HCT116 (cell line): ENCODE measurements around the gene DLEC1. TPM values are rescaled to one million over a fixed set of nuclear protein-coding genes. Genes with fewer than 3 reads are reported as not detected.
A peak's percentile ranks its signal among the peaks of the same experiment; 100 is the strongest.

Source experiments
- ATAC-seq: fragments of 200-7000 bp; cut with Tn5 transposase; 2 replicates; pipeline ENCODE4 v1.9.1; 2020; ENCODE audit warnings: mild to moderate bottlenecking, moderate library complexity
- BruUV-seq: library from RNA; stranded (reverse); fragments of 400-500 nt; replicated peaks from 2 replicates; lab custom pipeline; 2021; lab: Mats Ljungman, UMichigan
- CTCF ChIA-PET: fragments of 300-600 bp; sonication (Branson Sonifier 250); formaldehyde crosslinking; loops from one replicate; lab custom pipeline; 2021; ENCODE audit warnings: antibody characterized with exemption; lab: Charles Lee
- POLR2A ChIA-PET: fragments of 300-600, 350-600 bp; sonication (Branson Sonifier 250); formaldehyde crosslinking; loops from one replicate; lab custom pipeline; 2021; ENCODE audit warnings: antibody characterized with exemption; lab: Charles Lee
- RAD21 ChIA-PET, 2 experiments: fragments of 300-600 bp; sonication (Branson Sonifier 250); formaldehyde crosslinking; loops; one replicate each; lab custom pipeline; 2023; ENCODE audit warnings: low total read pairs in 2 of 2; ENCODE audit not compliant: uncharacterized antibody in 2 of 2, unreplicated experiment in 2 of 2, low non-redundant PET in 1 of 2; lab: Charles Lee
- DNase-seq: peaks from one replicate; pipeline ENCODE4 v3.0.0-alpha.2; 2010; ENCODE audit warnings: low read depth, low spot score
- H2AFZ ChIP-seq: fragments of 200-600 bp; shearing (Covaris generic), sonication (generic); 2 replicates; pipeline ENCODE4 v1.6.1; 2017; ENCODE audit warnings: low read depth, mixed run types, mixed read lengths, antibody characterized with exemption, low read length; ENCODE audit not compliant: poor library complexity, severe bottlenecking
- H3K27ac ChIP-seq: 2 replicates; pipeline ENCODE4 v1.5.1; 2012; ENCODE audit warnings: low read depth, low read length
- H3K27me3 ChIP-seq: fragments of 200-600 bp; sonication (generic); 2 replicates; pipeline ENCODE4 v1.6.1; 2016; ENCODE audit warnings: mixed run types, low read length, mixed read lengths; ENCODE audit not compliant: insufficient read depth
- H3K36me3 ChIP-seq, 2 experiments: fragments of 200-500 bp in 1 of 2; fragments of 200-600 bp in 1 of 2; sonication (Bioruptor generic) in 1 of 2; sonication (generic) in 1 of 2; 2 replicates each; pipeline versions ENCODE4 v1.5.1 to v1.6.1; 2014 to 2016; ENCODE audit warnings: low read length in 2 of 2, inconsistent platforms in 1 of 2, mixed read lengths in 1 of 2, mixed run types in 1 of 2; ENCODE audit not compliant: insufficient read depth in 2 of 2, control insufficient read depth in 1 of 2
- H3K4me1 ChIP-seq, 2 experiments: fragments of 200-600 bp in 1 of 2; sonication (generic) in 1 of 2; 2 replicates each; pipeline versions ENCODE4 v1.5.1 to v1.6.1; 2012 to 2017; ENCODE audit warnings: low read length in 2 of 2, inconsistent platforms in 1 of 2, mild to moderate bottlenecking in 1 of 2, mixed read lengths in 1 of 2, mixed run types in 1 of 2, moderate library complexity in 1 of 2; ENCODE audit not compliant: insufficient read depth in 2 of 2, control insufficient read depth in 1 of 2
- H3K4me2 ChIP-seq: fragments of 200-600 bp; sonication (generic); 2 replicates; pipeline ENCODE4 v1.6.1; 2017; ENCODE audit warnings: mixed run types, low read length, mixed read lengths
- H3K4me3 ChIP-seq, 2 experiments: fragments of 200-600 bp in 1 of 2; sonication (generic) in 1 of 2; replicated peaks in 1 of 2; 2 replicates each; pipeline ENCODE4 v1.5.1; 2011 to 2016; ENCODE audit warnings: low read length in 2 of 2, control low read depth in 1 of 2, low read depth in 1 of 2, mild to moderate bottlenecking in 1 of 2, mixed read lengths in 1 of 2, mixed run types in 1 of 2
- H3K79me2 ChIP-seq: fragments of 200-600 bp; sonication (generic); 2 replicates; pipeline ENCODE4 v1.6.1; 2017; ENCODE audit warnings: mild to moderate bottlenecking, mixed run types, low read length, moderate library complexity, mixed read lengths; ENCODE audit not compliant: insufficient read depth
- H3K9ac ChIP-seq: fragments of 200-600 bp; sonication (generic); 2 replicates; pipeline ENCODE4 v1.6.1; 2016; ENCODE audit warnings: low read length, mixed read lengths
- H3K9me2 ChIP-seq: fragments of 200-600 bp; sonication (generic), shearing (Covaris generic); 2 replicates; pipeline ENCODE4 v1.6.1; 2017; ENCODE audit warnings: mixed run types, mild to moderate bottlenecking, moderate library complexity; ENCODE audit not compliant: insufficient read depth
- H3K9me3 ChIP-seq, 2 experiments: fragments of 200-500 bp in 1 of 2; fragments of 200-600 bp in 1 of 2; sonication (Bioruptor generic) in 1 of 2; sonication (generic) in 1 of 2; 2 replicates each; pipeline ENCODE4 v1.6.1; 2014 to 2017; ENCODE audit warnings: low read length in 2 of 2, mixed read lengths in 2 of 2, inconsistent platforms in 1 of 2, low read depth in 1 of 2, mild to moderate bottlenecking in 1 of 2, mixed run types in 1 of 2, moderate library complexity in 1 of 2; ENCODE audit not compliant: control insufficient read depth in 1 of 2, insufficient read depth in 1 of 2
- H4K20me1 ChIP-seq: fragments of 200-600 bp; sonication (generic), shearing (Covaris generic); 2 replicates; pipeline ENCODE4 v1.6.1; 2017; ENCODE audit warnings: mixed run types, mild to moderate bottlenecking, moderate library complexity; ENCODE audit not compliant: insufficient read depth
- CBX3 ChIP-seq: IDR thresholded peaks from 2 replicates; pipeline ENCODE4 v1.6.1; 2012; ENCODE audit warnings: low read depth
- CTCF ChIP-seq, 3 experiments: fragments of 200-600 bp in 1 of 3; sonication (generic) in 1 of 3; IDR thresholded peaks in 2 of 3; conservative IDR thresholded peaks in 1 of 3; 2 replicates each; pipeline ENCODE4 v1.5.1; 2012 to 2017; ENCODE audit warnings: low read depth in 2 of 3, low read length in 2 of 3, antibody characterized with exemption in 1 of 3, borderline replicate concordance in 1 of 3, control low read depth in 1 of 3, mild to moderate bottlenecking in 1 of 3, mixed read lengths in 1 of 3, mixed run types in 1 of 3, moderate library complexity in 1 of 3; ENCODE audit not compliant: insufficient read depth in 1 of 3
- FOSL1 ChIP-seq: IDR thresholded peaks from 2 replicates; pipeline ENCODE4 v1.6.1; 2012; ENCODE audit warnings: low read depth
- intact Hi-C: fragments of 100-400 bp; cut with micrococcal nuclease; formaldehyde crosslinking; loops from 2 replicates; pipeline ENCODE4 v1.10.0; 2022
- total RNA-seq: library from RNA; stranded (reverse); gene quantifications from one replicate; pipeline ENCODE4 v1.2.1, GENCODE V29; 2021; ENCODE audit not compliant: unreplicated experiment

DLEC1 gene
- total RNA-seq, 1 experiment from 2014 or later = 0.61 TPM

GRCh38 chr3:38163117-38163840, 124.3 kb downstream of the DLEC1 start:
- no peak for DNase-seq
- peaks cover 6 to 33% of the 10 kb centered on the region in 2 experiments; a peak in 3 of 4 replicates for H3K4me1 ChIP-seq
- ChIA-PET CTCF (interaction anchor here (1.2 to 1.8 kb wide), 4 partner anchors 10 to 184 kb away, joined by 3 to 10 read pairs (median 7); partner anchors contain the start of genes ACAA1 and XYLB), RAD21 (no interaction called here), POLR2A (interaction anchor here (1.3 to 2.0 kb wide), 3 partner anchors 15 to 26 kb away, joined by 4 to 8 read pairs (median 4); partner anchors contain the start of gene ACAA1)
- H2AFZ ChIP-seq = no peak overlapping the region
- no peak for ATAC-seq
- H3K79me2 ChIP-seq = peaks cover 30% of the 10 kb centered on the region
- intact Hi-C loops = no loop called here
- no peaks in the 10 kb centered on the region for H3K9me3 ChIP-seq
- TF ChIP-seq CBX3 = 0 out of 2 replicates have a peak, but pooled peaks have one; percentile 18
- TF ChIP-seq CTCF (IDR thresholded peaks at IDR 0.05 in 2 of 3, conservative IDR thresholded peaks at IDR 0.05 in 1 of 3; ENCODE audit: borderline replicate concordance in 1 of 3, insufficient read depth in 1 of 3, low read depth in 2 of 3, low read length in 2 of 3) = peak in 2 of 3 experiments; percentile 26 to 38; a peak in 4 of 6 replicates
- no peak for TF ChIP-seq FOSL1
- H3K9me2 ChIP-seq = no peaks in the 10 kb centered on the region
- peak overlapping the region; percentile 77; the same call in 1 of the 2 replicates for H3K4me2 ChIP-seq
- BruUV-seq = no TSS peak
- peaks cover 4% of the 10 kb centered on the region; the same call in 1 of the 2 replicates for H4K20me1 ChIP-seq
- no peak overlapping the region for H3K27ac ChIP-seq
- no peak overlapping the region for H3K9ac ChIP-seq
- no peaks in the 10 kb centered on the region for H3K36me3 ChIP-seq
- H3K27me3 ChIP-seq = no peaks in the 10 kb centered on the region
- no peak overlapping the region for H3K4me3 ChIP-seq
